ENCODE data around the gene H2BK1. TPM values are rescaled to one million over a fixed set of nuclear protein-coding genes. Genes with fewer than 3 reads are reported as not detected.

Gene H2BK1
- total RNA-seq, 1 donor from 2014 or later, result not detected

- no peak for TF ChIP-seq CTCF (conservative IDR thresholded peaks at IDR 0.05)
- H3K4me3 Mint-ChIP-seq, result no peak overlapping the region
- H3K36me3 Mint-ChIP-seq (ENCODE audit: low read depth), result no peaks in the 10 kb centered on the region
- DNase-seq (ENCODE audit: low read depth, low spot score), result no peak
- peak overlapping the region; percentile 22 for H3K27ac Mint-ChIP-seq (ENCODE audit: unreplicated experiment)
- peaks cover 7% of the 10 kb centered on the region for H3K4me1 Mint-ChIP-seq
- H3K9me3 Mint-ChIP-seq, result no peaks in the 10 kb centered on the region
- H3K27me3 Mint-ChIP-seq (ENCODE audit: low read depth), result peaks cover 25% of the 10 kb centered on the region
Observed at GRCh38 chr7:151176401-151176800, 33.9 kb downstream of the H2BK1 start.

GRCh38 chr7:151175793-151176311, 34.4 kb downstream of the H2BK1 start:
- H3K27ac Mint-ChIP-seq (ENCODE audit: unreplicated experiment), result no peak overlapping the region

GRCh38 chr7:151175047-151175792, 35.1 kb downstream of the H2BK1 start:
- no peak for TF ChIP-seq CTCF (conservative IDR thresholded peaks at IDR 0.05)
- Mint-ChIP-seq H3K9me3 (no peaks in the 10 kb centered on the region), H3K36me3 (ENCODE audit: low read depth) (no peaks in the 10 kb centered on the region), H3K4me3 (peak overlapping the region; percentile 27), H3K4me1 (peaks cover 7% of the 10 kb centered on the region), H3K27me3 (ENCODE audit: low read depth) (peaks cover 34% of the 10 kb centered on the region), H3K27ac (ENCODE audit: unreplicated experiment) (no peak overlapping the region)
- no peak for DNase-seq (ENCODE audit: low read depth, low spot score)

More at GRCh38 chr7:151175793-151176311, 34.4 kb downstream of the H2BK1 start:
- H3K27me3 Mint-ChIP-seq (ENCODE audit: low read depth), result peaks cover 30% of the 10 kb centered on the region
- TF ChIP-seq CTCF (conservative IDR thresholded peaks at IDR 0.05), result no peak
- H3K4me1 Mint-ChIP-seq, result peaks cover 7% of the 10 kb centered on the region
- no peaks in the 10 kb centered on the region for H3K9me3 Mint-ChIP-seq
- no peak for DNase-seq (ENCODE audit: low read depth, low spot score)
- H3K4me3 Mint-ChIP-seq, result no peak overlapping the region
- H3K36me3 Mint-ChIP-seq (ENCODE audit: low read depth), result no peaks in the 10 kb centered on the region

GRCh38 chr7:151174246-151175046, 35.8 kb downstream of the H2BK1 start:
- Mint-ChIP-seq H3K9me3 (no peaks in the 10 kb centered on the region), H3K27ac (ENCODE audit: unreplicated experiment) (no peak overlapping the region), H3K4me1 (peaks cover 7% of the 10 kb centered on the region), H3K27me3 (ENCODE audit: low read depth) (peaks cover 38% of the 10 kb centered on the region), H3K4me3 (peak overlapping the region; percentile 27), H3K36me3 (ENCODE audit: low read depth) (no peaks in the 10 kb centered on the region)
- TF ChIP-seq CTCF (conservative IDR thresholded peaks at IDR 0.05), result no peak
- DNase-seq (ENCODE audit: low read depth, low spot score), result no peak

GRCh38 chr7:151173386-151174245, 36.7 kb downstream of the H2BK1 start:
- H3K27me3 Mint-ChIP-seq (ENCODE audit: low read depth), result peaks cover 44% of the 10 kb centered on the region
- no peaks in the 10 kb centered on the region for H3K36me3 Mint-ChIP-seq (ENCODE audit: low read depth)
- no peaks in the 10 kb centered on the region for H3K9me3 Mint-ChIP-seq
- H3K4me3 Mint-ChIP-seq, result no peak overlapping the region
- no peak for DNase-seq (ENCODE audit: low read depth, low spot score)
- no peak for TF ChIP-seq CTCF (conservative IDR thresholded peaks at IDR 0.05)
- H3K4me1 Mint-ChIP-seq, result peaks cover 10% of the 10 kb centered on the region
- no peak overlapping the region for H3K27ac Mint-ChIP-seq (ENCODE audit: unreplicated experiment)
